Gastrocnemius medialis (tissue), 4 donors: ENCODE measurements around the gene PPIL6. TPM values are rescaled to one million over a fixed set of nuclear protein-coding genes. Genes with fewer than 3 reads are reported as not detected.

ENCODE experiments used
- ATAC-seq, 2 donors: fragments of 150-250 bp; one replicate each; pipeline ENCODE4 v1.9.1; 2016
- DNase-seq, 2 donors: peaks; one replicate each; pipeline ENCODE4 v3.0.0-alpha.2; 2019
- H3K27ac ChIP-seq, 4 donors: fragments of 200-600 bp; sonication (generic); 1 replicate in 1 of 4; 2 replicates in 3 of 4; pipeline ENCODE4 v1.5.1; 2016 to 2018; ENCODE audit warnings: mild to moderate bottlenecking in 2 of 4, moderate library complexity in 1 of 4
- H3K27me3 ChIP-seq, 3 donors: fragments of 200-600 bp; sonication (generic) in 2 of 3; 1 replicate in 1 of 3; 2 replicates in 2 of 3; pipeline versions ENCODE4 v1.5.1 to v1.6.0; 2016 to 2019; ENCODE audit warnings: mild to moderate bottlenecking in 1 of 3, moderate library complexity in 1 of 3
- H3K36me3 ChIP-seq, 2 donors: fragments of 200-600 bp; sonication (generic) in 1 of 2; one replicate each; pipeline ENCODE4 v1.5.1; 2017 to 2018
- H3K4me1 ChIP-seq, 2 donors: fragments of 200-600 bp; sonication (generic) in 1 of 2; one replicate each; pipeline ENCODE4 v1.5.1; 2016 to 2017; ENCODE audit warnings: mild to moderate bottlenecking in 2 of 2
- H3K4me3 ChIP-seq, 4 donors: fragments of 200-600 bp; sonication (generic) in 3 of 4; 1 replicate in 1 of 4; 2 replicates in 3 of 4; pipeline ENCODE4 v1.5.1; 2016 to 2019; ENCODE audit warnings: mild to moderate bottlenecking in 2 of 4
- H3K9me3 ChIP-seq, 3 donors: fragments of 200-600 bp; sonication (generic) in 2 of 3; 1 replicate in 1 of 3; 2 replicates in 2 of 3; pipeline ENCODE4 v1.5.1; 2016 to 2019
- POLR2A ChIP-seq, 2 donors: fragments of 450-650 bp; IDR thresholded peaks; one replicate each; pipeline ENCODE4 v1.6.1; 2017; ENCODE audit warnings: antibody characterized with exemption in 2 of 2, mild to moderate bottlenecking in 2 of 2, moderate library complexity in 2 of 2
- in situ Hi-C, 4 donors: fragments of 200-750 bp; cut with MboI; loops; one replicate each; pipeline versions ENCODE4 v1.15.0 to v1.8.0; 2017; ENCODE audit warnings: low sequenced_read_pairs in 4 of 4
- intact Hi-C: fragments of 100-400 bp; cut with DNase I; formaldehyde crosslinking; loops from one replicate; pipeline ENCODE4 v1.15.1; 2023; ENCODE audit warnings: low total_unique reads
- total RNA-seq, 4 donors: library from RNA; depleted of rRNA; stranded (reverse); fragments of >200 nt; gene quantifications; one replicate each; pipeline versions ENCODE4 v1.1.0 to v1.2.3, GENCODE V29; 2016
- TF ChIP-seq, protein P1 (sequence below), 5 experiments: fragments of 450-650 bp in 3 of 5; fragments of 200-600 bp in 2 of 5; sonication (generic) in 2 of 5; IDR thresholded peaks in 4 of 5; conservative IDR thresholded peaks in 1 of 5; 1 replicate in 4 of 5; 2 replicates in 1 of 5; pipeline ENCODE4 v1.5.1; 2016 to 2019; ENCODE audit warnings: antibody characterized with exemption in 5 of 5, mild to moderate bottlenecking in 3 of 5, moderate library complexity in 3 of 5

Gene PPIL6
- total RNA-seq, 4 donors from 2014 or later, result 0.64 to 2.9 (median 1.3) TPM

DNA sequence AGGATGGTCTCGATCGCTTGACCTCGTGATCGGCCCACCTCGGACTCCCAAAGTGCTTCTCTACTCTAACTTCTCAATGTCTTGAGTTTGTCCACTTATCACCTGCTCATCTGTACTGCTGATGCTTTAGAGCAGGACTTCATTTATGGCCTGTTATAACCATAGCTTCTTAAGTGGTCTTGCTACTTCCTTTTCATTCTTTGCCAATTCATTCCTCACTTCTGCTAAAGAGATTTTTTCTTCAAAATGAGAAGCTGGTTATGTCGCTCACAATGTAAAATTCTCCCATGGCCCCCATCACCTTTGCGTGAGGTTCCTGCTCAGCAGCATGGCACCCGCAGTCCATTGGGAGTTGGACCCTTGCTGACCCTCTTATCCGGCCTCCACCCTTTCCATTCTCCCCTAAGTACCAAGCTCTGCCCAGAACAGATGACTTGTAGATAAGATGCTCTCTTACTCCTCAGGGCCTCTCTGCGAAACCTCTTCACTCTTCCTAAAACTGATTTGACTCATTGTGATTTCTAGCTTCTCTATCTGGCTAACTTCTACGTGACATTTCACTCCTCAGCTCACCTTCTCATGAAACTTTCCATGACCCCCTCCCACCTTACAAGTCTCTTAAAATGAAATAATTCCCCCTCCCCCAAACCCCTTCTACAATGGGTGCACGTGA lies 44.2 kb downstream of the PPIL6 start:
- in situ Hi-C loops (no loop called here), intact Hi-C loops (no loop called here)
- Histone ChIP-seq H3K9me3 (no peaks in the 10 kb centered on the region), H3K27ac (no peak overlapping the region), H3K4me1 (no peaks in the 10 kb centered on the region), H3K4me3 (no peak overlapping the region), H3K27me3 (no peaks in the 10 kb centered on the region), H3K36me3 (no peaks in the 10 kb centered on the region)
- ATAC-seq, result no peak
- TF ChIP-seq POLR2A (IDR thresholded peaks at IDR 0.05), result no peak
- TF ChIP-seq, protein P1, sequence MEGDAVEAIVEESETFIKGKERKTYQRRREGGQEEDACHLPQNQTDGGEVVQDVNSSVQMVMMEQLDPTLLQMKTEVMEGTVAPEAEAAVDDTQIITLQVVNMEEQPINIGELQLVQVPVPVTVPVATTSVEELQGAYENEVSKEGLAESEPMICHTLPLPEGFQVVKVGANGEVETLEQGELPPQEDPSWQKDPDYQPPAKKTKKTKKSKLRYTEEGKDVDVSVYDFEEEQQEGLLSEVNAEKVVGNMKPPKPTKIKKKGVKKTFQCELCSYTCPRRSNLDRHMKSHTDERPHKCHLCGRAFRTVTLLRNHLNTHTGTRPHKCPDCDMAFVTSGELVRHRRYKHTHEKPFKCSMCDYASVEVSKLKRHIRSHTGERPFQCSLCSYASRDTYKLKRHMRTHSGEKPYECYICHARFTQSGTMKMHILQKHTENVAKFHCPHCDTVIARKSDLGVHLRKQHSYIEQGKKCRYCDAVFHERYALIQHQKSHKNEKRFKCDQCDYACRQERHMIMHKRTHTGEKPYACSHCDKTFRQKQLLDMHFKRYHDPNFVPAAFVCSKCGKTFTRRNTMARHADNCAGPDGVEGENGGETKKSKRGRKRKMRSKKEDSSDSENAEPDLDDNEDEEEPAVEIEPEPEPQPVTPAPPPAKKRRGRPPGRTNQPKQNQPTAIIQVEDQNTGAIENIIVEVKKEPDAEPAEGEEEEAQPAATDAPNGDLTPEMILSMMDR (IDR thresholded peaks at IDR 0.05 in 4 of 5, conservative IDR thresholded peaks at IDR 0.05 in 1 of 5), result no peak
- DNase-seq, result no peak

DNA sequence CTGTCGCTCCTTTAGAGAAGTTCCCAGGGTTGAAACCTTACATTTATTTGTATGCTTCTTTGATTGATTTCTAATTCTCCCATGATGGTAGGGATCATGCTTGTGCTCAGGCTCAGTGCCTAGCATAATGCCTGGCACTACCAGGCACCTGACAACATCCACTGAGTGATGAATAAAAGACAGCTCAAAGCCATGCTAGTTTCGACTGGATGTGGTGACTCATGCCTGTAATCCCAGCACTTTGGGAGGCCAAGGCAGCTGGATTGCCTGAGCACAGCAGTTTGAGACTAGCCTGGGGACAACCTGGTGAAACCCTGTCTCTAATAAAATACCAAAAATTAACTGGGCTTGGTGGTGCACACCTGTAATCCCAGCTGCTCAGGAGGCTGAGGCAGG lies 46.5 kb downstream of the PPIL6 start:
- no peak for ATAC-seq

DNA sequence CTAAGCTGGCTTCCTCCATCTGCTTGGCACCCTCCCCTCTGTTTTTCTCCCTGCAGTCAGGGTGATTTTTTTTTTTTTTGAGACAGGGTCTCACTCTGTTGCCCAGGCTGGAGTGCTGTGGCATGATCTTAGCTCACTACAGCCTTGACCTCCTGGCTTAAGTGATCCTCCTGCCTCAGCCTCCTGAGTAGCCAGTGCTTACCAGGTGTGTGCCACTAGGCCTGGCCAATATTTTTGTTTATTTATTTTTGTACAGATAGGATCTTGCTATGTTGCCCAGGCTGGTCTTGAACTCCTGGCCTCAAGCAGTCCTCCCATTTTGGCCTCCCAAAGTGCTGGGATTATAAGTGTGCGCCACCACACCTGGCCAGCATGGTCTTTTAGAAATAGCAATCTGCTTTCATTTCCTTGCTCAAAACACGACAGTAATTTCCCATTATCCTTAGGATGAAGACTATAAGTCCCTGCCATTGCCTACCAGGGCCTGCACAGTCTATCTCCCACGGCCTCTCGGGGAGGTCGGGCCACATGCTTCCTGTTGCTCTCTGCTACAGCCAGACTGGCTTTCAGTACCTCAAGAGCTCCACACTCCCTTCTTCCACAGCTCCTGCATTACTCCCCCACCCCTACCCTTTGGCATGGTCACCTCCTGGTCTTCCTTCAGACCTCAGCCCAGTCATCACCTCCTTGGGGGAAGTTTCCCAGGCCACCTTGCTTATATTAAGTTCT lies 47.1 kb downstream of the PPIL6 start:
- DNase-seq, result no peak
- no peak for TF ChIP-seq POLR2A (IDR thresholded peaks at IDR 0.05)
- TF ChIP-seq, protein P1 (IDR thresholded peaks at IDR 0.05 in 4 of 5, conservative IDR thresholded peaks at IDR 0.05 in 1 of 5), result no peak
- no peak for ATAC-seq
- no peaks in the 10 kb centered on the region for H3K9me3 ChIP-seq
- H3K4me3 ChIP-seq, result no peak overlapping the region
- no peaks in the 10 kb centered on the region for H3K36me3 ChIP-seq
- no peaks in the 10 kb centered on the region for H3K27me3 ChIP-seq
- in situ Hi-C loops (no loop called here), intact Hi-C loops (no loop called here)
- H3K4me1 ChIP-seq, result peaks cover 5 to 12% of the 10 kb centered on the region in 2 donors
- H3K27ac ChIP-seq, result no peak overlapping the region

More for the DNA sequence above, 46.5 kb downstream of the PPIL6 start:
- peaks cover 5 to 12% of the 10 kb centered on the region in 2 donors for H3K4me1 ChIP-seq
- in situ Hi-C loops (no loop called here), intact Hi-C loops (no loop called here)
- H3K27ac ChIP-seq, result no peak overlapping the region
- no peaks in the 10 kb centered on the region for H3K9me3 ChIP-seq
- H3K4me3 ChIP-seq, result no peak overlapping the region
- TF ChIP-seq, protein P1 (IDR thresholded peaks at IDR 0.05 in 4 of 5, conservative IDR thresholded peaks at IDR 0.05 in 1 of 5), result no peak
- TF ChIP-seq POLR2A (IDR thresholded peaks at IDR 0.05), result no peak
- no peaks in the 10 kb centered on the region for H3K27me3 ChIP-seq
- DNase-seq, result no peak
- no peaks in the 10 kb centered on the region for H3K36me3 ChIP-seq

DNA sequence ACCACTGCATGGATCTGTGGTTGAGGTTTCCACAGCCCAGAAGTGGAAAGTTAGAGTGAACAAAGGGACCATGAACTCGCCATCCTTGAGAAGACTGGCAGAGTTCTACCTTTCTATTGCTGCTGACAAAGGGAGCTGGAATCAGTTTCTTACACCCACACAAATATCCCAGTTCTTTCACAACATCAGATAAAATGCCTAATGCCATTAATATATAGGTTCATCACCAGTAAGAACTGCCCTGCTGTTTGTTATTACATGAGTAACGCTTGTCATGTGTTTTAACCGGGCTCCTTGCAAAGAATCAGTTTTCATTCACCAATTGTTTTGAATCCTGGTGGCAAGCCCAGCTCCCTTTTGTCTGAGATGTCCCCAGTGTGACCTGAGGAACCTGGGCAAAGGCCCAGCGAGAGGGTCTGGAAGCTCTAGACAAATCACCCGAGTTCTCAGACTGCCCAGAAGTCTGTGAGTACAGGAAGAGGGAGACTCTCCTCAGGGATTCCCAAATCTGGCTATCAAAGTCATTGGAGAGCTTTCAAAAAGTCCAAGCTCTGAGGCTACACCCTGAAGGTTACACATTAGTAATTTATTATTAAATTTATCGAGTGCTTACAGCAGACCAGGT lies 50.7 kb downstream of the PPIL6 start:
- H3K27me3 ChIP-seq, result no peaks in the 10 kb centered on the region
- H3K9me3 ChIP-seq, result no peaks in the 10 kb centered on the region
- peak overlapping the region in 1 of 4 donors; percentile 68 for H3K27ac ChIP-seq
- intact Hi-C loops, result loop anchor here (10.0 kb wide), 2 partner anchors 305 to 445 kb away; partner anchors contain the start of genes AK9 and FIG4
- ATAC-seq (peak in 1 of 2 donors; percentile 16), DNase-seq (no peak)
- TF ChIP-seq, protein P1 (IDR thresholded peaks at IDR 0.05 in 4 of 5, conservative IDR thresholded peaks at IDR 0.05 in 1 of 5), result no peak
- no peak for TF ChIP-seq POLR2A (IDR thresholded peaks at IDR 0.05)
- in situ Hi-C loops, result loop anchor here (5.0 to 10.0 kb wide), 6 partner anchors 85 to 295 kb away; partner anchors contain the start of genes CEP57L1 (in 2 of the 4) and SESN1 (in 2 of the 4)
- H3K4me1 ChIP-seq, result peaks cover 9 to 15% of the 10 kb centered on the region in 2 donors
- no peaks in the 10 kb centered on the region for H3K36me3 ChIP-seq
- no peak overlapping the region for H3K4me3 ChIP-seq
